ENCODE results near the gene CCDC97.

- TF ChIP-seq, protein P1, sequence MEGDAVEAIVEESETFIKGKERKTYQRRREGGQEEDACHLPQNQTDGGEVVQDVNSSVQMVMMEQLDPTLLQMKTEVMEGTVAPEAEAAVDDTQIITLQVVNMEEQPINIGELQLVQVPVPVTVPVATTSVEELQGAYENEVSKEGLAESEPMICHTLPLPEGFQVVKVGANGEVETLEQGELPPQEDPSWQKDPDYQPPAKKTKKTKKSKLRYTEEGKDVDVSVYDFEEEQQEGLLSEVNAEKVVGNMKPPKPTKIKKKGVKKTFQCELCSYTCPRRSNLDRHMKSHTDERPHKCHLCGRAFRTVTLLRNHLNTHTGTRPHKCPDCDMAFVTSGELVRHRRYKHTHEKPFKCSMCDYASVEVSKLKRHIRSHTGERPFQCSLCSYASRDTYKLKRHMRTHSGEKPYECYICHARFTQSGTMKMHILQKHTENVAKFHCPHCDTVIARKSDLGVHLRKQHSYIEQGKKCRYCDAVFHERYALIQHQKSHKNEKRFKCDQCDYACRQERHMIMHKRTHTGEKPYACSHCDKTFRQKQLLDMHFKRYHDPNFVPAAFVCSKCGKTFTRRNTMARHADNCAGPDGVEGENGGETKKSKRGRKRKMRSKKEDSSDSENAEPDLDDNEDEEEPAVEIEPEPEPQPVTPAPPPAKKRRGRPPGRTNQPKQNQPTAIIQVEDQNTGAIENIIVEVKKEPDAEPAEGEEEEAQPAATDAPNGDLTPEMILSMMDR (IDR thresholded peaks at IDR 0.05 in 8 of 11, conservative IDR thresholded peaks at IDR 0.05 in 3 of 11): no peak
- no peak for TF ChIP-seq POLR2A (IDR thresholded peaks at IDR 0.05)
Measured at GRCh38 chr19:41296433-41296871, 13.5 kb upstream of the CCDC97 start.

Measured in spleen (tissue), 7 donors.